ENCODE data around the gene WDFY1. TPM values are rescaled to one million over a fixed set of nuclear protein-coding genes. Genes with fewer than 3 reads are reported as not detected.
A peak's percentile ranks its signal among the peaks of the same experiment; 100 is the strongest.

The WDFY1 gene
- total and polyA plus RNA-seq, 9 donors: 24.7 to 39.5 (median 27.5) TPM

DNA sequence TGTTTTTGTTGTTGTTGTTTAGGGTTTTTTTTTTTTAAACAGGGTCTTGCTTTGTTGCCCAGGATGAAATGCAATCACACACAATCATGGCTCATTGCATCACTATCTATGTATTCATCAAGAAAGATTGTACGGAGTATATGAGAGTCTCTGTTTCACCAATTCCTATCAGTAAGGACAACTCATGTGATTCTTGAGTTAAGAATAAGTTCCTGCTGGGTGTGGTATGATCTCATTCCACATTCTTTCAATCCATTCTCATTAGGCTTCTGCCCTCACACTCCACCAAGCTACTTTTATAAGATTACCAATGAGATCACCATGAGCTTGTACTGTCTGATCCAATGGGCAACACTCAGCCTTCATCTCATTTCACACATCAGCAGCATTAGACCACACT, 98.6 kb downstream of the WDFY1 start:
- Histone ChIP-seq H3K4me3 (ENCODE audit: low read length) (no peak overlapping the region), H3K9me3 (replicated peaks; ENCODE audit: control insufficient read depth, low read depth, low read length) (no peaks in the 10 kb centered on the region), H3K27me3 (ENCODE audit: control insufficient read depth, insufficient read depth, low read length) (no peaks in the 10 kb centered on the region), H3K4me1 (ENCODE audit: control insufficient read depth, insufficient read depth, low read length) (no peaks in the 10 kb centered on the region), H3K27ac (ENCODE audit: low read length) (no peak overlapping the region), H3K36me3 (ENCODE audit: control insufficient read depth, insufficient read depth, low read length) (no peaks in the 10 kb centered on the region)
- WGBS (ENCODE audit: insufficient coverage): no CpG with 5 or more reads among the region's 1 CpG
- no peak for DNase-seq

DNA sequence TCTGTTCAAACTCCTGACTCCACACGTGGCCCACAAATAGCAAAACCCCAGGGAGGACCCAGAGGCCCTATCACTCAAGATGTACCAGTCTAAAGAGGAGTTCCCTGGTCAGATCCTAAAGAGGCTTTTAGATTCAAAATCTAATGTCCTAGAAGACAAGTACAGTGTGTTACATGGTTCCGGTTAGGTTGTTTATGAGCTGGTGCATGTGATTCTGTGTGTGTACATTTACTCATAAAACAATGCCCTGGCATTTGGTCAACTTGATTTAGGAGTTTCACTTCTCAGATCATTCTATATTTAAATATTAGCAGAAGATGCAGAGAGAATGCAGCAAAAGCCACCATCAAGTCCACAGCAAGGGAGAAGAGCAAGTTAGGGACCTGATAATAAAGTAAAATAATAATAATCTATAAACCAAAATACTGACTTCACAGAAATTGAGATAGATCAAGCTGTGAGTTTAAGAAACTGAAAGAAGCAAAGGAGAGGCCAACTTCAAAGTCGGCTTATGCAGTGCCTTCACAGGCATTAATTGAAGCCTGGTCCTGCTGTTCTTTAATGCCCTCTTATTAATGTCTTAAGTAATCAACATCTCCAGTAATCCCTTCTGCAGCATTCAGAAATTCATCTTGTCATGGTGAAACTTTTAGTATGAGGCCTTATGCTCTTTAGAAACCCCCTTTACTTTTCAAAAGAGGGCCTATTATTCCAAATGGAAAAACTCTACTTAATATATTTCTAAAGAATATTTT, 103.5 kb downstream of the WDFY1 start:
- peaks cover 4% of the 10 kb centered on the region for H3K4me1 ChIP-seq (ENCODE audit: control insufficient read depth, insufficient read depth, low read length)
- H3K27me3 ChIP-seq (ENCODE audit: control insufficient read depth, insufficient read depth, low read length): peaks cover 4% of the 10 kb centered on the region
- no peak for DNase-seq
- no peak overlapping the region for H3K27ac ChIP-seq (ENCODE audit: low read length)
- no peak overlapping the region for H3K4me3 ChIP-seq (ENCODE audit: low read length)
- no peaks in the 10 kb centered on the region for H3K36me3 ChIP-seq (ENCODE audit: control insufficient read depth, insufficient read depth, low read length)
- H3K9me3 ChIP-seq (replicated peaks; ENCODE audit: control insufficient read depth, low read depth, low read length): no peaks in the 10 kb centered on the region
- WGBS (ENCODE audit: insufficient coverage): no CpG with 5 or more reads among the region's 3 CpGs

DNA sequence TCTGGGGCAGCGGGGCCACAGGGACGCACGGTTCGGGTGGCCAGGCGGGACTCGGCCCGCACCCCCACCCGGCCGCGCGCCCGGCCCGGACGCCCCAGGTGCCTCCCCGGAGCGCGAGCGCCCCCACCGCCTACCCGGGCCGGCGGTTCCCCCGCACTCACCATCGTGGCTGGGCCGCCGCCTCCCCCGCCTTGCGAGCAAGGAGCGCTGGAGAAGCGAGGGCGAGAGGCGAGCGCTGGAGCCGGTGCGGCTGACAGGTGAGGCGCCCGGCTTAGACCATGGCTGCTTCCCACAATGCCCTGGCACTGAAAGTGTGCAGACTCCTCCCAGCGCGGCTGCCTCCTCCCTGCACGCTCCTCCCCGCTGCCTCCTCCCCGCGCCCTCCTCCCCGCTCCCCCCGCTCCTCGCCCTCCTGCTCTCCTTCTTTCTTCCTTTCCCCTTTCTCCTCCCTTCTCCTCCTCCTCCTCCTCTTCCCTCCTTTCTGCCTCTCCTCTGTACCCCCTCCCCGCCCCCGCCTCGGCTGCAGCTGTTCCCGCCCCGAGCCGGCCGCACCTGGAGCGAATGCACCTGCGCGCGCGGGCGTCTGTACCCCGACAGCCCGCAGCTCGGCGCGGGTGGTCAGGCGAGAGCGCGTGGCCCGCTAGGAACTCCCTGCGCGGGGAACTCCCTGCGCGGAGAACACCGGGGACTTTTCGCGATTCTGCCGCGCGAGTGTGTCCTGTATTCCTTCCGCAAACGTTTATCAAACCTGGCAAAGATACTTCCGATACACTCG, 107.7 kb downstream of the WDFY1 start, which contains the start of gene AP1S3:
Gene AP1S3 (minus strand): TSS at position 296 of the 775 bp plus-strand sequence. CDS start 132 bp downstream, at position 164.
- DNase-seq: peak; percentile 64
- H3K4me1 ChIP-seq (ENCODE audit: control insufficient read depth, insufficient read depth, low read length): peaks cover 6% of the 10 kb centered on the region
- peak within 1 kb of the TSS; percentile 32 for H3K4me3 ChIP-seq (ENCODE audit: low read length)
- H3K27ac ChIP-seq (ENCODE audit: low read length): no peak within 1 kb of the TSS
- 0% methylated on average over 77 of the region's 82 CpGs for WGBS (ENCODE audit: insufficient coverage)
- H3K27me3 ChIP-seq (ENCODE audit: control insufficient read depth, insufficient read depth, low read length): peaks cover 10% of the 10 kb centered on the region
- H3K36me3 ChIP-seq (ENCODE audit: control insufficient read depth, insufficient read depth, low read length): no peaks in the 10 kb centered on the region
- H3K9me3 ChIP-seq (replicated peaks; ENCODE audit: control insufficient read depth, low read depth, low read length): no peaks in the 10 kb centered on the region

DNA sequence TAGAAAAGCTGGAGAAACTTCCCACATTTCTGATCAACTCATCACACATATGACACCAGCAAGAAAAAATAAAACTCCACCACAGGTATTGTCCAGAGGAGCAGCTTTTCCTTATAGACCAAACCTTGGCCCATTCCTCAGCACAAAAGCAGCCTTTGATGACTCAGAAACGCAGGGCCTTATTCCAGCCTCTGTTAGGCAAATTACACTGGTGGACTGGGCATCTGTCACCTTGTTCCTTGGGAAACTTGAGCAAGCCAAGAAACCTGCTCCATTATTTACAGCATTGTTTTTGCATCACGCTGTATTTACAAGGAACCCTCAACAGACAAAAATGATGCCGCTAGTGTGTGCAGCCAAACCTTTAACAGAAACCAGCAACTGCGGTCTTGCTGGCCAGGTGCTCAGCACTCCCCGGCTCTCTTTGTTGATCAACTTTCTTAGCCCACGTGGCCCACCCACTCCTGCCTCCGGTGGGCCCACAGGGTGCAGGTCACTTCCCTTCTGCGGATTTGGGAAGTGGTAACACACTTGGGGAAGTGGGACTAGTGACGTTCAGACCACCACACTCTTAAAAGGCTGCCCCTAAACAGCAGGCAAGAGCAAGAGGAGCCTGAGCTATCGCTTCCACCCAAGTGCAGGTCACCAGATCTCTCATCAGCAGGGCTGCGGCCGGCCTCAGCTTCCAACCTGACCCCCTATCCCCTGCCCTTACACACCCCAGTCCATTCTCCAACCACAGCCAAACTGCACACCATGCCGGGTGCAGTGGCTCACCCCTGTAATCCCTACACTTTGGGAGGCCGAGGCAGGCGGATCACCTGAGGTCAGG, 109.2 kb downstream of the WDFY1 start:
- WGBS (ENCODE audit: insufficient coverage): 78% methylated on average over 9 of the region's 15 CpGs
- peaks cover 10% of the 10 kb centered on the region for H3K27me3 ChIP-seq (ENCODE audit: control insufficient read depth, insufficient read depth, low read length)
- H3K36me3 ChIP-seq (ENCODE audit: control insufficient read depth, insufficient read depth, low read length): no peaks in the 10 kb centered on the region
- DNase-seq: no peak
- H3K4me3 ChIP-seq (ENCODE audit: low read length): no peak overlapping the region
- no peaks in the 10 kb centered on the region for H3K9me3 ChIP-seq (replicated peaks; ENCODE audit: control insufficient read depth, low read depth, low read length)
- peaks cover 6% of the 10 kb centered on the region for H3K4me1 ChIP-seq (ENCODE audit: control insufficient read depth, insufficient read depth, low read length)
- H3K27ac ChIP-seq (ENCODE audit: low read length): no peak overlapping the region

DNA sequence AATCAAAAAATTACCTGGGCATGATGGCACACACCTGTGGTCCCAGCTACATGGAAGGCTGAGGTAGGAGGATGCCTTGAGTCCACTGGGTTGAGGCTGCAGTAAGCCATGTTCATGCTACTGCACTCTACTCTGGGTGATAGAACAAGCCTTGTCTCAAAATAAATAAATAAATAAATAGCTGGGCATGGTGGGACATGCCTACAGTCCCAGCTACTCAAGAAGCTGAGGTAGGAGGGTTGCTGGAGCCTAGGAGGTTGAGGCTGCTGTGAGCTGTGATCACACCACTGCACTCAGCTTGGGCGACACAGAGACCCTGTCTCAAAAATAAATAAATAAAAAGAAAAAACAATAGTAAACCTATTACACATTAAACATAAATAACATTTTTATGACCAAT, 110.7 kb downstream of the WDFY1 start:
- Histone ChIP-seq H3K27ac (ENCODE audit: low read length) (no peak overlapping the region), H3K9me3 (replicated peaks; ENCODE audit: control insufficient read depth, low read depth, low read length) (no peaks in the 10 kb centered on the region), H3K4me3 (ENCODE audit: low read length) (no peak overlapping the region), H3K27me3 (ENCODE audit: control insufficient read depth, insufficient read depth, low read length) (peaks cover 10% of the 10 kb centered on the region), H3K4me1 (ENCODE audit: control insufficient read depth, insufficient read depth, low read length) (peaks cover 6% of the 10 kb centered on the region), H3K36me3 (ENCODE audit: control insufficient read depth, insufficient read depth, low read length) (no peaks in the 10 kb centered on the region)
- WGBS (ENCODE audit: insufficient coverage): no CpG with 5 or more reads among the region's 1 CpG
- no peak for DNase-seq

DNA sequence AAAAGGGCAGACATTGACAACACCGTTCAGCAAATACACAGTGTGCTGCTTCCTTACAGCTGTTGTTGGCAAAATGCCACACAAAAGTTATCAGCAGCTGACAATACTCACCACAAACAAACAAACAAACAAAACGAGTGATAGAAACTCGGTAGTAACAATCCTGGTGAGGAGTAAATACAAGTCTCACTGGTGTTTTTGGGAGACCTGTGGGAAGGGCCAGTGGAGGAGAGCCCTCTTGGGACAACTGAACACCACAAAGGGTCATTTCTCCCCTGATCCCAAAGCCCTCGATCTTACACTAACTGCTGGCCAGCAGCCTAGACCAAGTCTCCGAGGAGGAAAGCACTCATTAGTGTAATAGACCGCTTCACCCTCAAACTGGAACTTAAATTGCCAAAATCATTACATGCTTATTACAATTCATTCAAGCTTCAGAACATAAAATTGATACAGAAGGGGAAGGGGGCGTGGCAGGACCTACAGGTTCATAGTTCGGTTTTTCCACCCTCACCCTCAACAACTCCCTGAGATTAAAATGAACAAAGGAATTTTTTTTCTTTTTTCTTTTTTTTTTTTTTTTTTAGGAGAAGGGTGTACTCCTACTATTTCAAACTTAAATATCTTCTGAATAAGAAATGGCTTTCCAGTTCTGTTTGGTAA, 112.8 kb downstream of the WDFY1 start:
- WGBS (ENCODE audit: insufficient coverage): no CpG with 5 or more reads among the region's 8 CpGs

DNA sequence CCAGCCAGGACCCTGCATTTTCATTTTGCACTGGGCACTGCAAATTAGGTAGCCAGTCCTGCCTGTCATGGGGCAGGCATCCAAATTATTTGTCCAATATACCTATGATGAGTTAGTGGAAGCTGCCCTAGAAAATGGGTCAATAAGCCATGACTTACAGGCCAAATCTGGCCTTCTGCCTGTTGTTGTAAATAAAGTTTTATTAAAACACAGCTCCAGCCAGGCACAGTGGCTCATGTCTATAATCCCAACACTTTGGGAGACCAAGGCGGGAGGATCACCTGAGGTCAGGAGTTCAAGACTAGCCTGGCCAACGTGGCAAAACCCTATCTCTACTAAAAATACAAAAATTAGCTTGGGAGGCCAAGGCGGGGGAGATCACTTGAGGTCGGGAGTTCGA, 116.0 kb downstream of the WDFY1 start:
- H3K4me3 ChIP-seq (ENCODE audit: low read length): no peak overlapping the region
- 100% methylated on average over 3 of the region's 5 CpGs for WGBS (ENCODE audit: insufficient coverage)

More for the DNA sequence above, 112.8 kb downstream of the WDFY1 start:
- no peaks in the 10 kb centered on the region for H3K36me3 ChIP-seq (ENCODE audit: control insufficient read depth, insufficient read depth, low read length)
- DNase-seq: peak; percentile 56
- H3K9me3 ChIP-seq (replicated peaks; ENCODE audit: control insufficient read depth, low read depth, low read length): no peaks in the 10 kb centered on the region
- peaks cover 6% of the 10 kb centered on the region for H3K4me1 ChIP-seq (ENCODE audit: control insufficient read depth, insufficient read depth, low read length)
- no peak overlapping the region for H3K4me3 ChIP-seq (ENCODE audit: low read length)
- H3K27me3 ChIP-seq (ENCODE audit: control insufficient read depth, insufficient read depth, low read length): peaks cover 10% of the 10 kb centered on the region
- H3K27ac ChIP-seq (ENCODE audit: low read length): no peak overlapping the region

DNA sequence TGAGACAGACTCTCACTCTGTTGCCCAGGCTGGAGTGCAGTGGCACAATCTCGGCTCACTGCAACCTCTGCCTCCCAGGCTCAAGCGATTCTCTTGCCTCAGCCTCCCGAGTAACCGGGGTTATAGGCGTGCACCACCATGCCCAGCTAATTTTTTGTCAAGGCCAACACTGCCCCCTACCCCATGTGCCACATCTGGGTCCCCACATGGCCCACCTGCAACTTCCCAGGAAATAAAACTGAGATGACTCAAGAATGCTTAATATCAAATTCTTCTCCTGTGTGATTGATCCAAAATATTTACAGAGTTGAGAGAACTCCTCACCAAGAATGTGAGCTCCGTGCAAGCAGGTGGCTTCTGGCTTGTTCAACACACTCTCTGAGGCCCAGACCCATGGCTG, 116.8 kb downstream of the WDFY1 start:
- no peaks in the 10 kb centered on the region for H3K4me1 ChIP-seq (ENCODE audit: control insufficient read depth, insufficient read depth, low read length)
- H3K9me3 ChIP-seq (replicated peaks; ENCODE audit: control insufficient read depth, low read depth, low read length): no peaks in the 10 kb centered on the region
- DNase-seq: no peak
- H3K27me3 ChIP-seq (ENCODE audit: control insufficient read depth, insufficient read depth, low read length): no peaks in the 10 kb centered on the region
- H3K36me3 ChIP-seq (ENCODE audit: control insufficient read depth, insufficient read depth, low read length): no peaks in the 10 kb centered on the region
- H3K4me3 ChIP-seq (ENCODE audit: low read length): no peak overlapping the region
- WGBS (ENCODE audit: insufficient coverage): 87% methylated on average over 5 of the region's 6 CpGs
- H3K27ac ChIP-seq (ENCODE audit: low read length): no peak overlapping the region

More for the DNA sequence above, 116.0 kb downstream of the WDFY1 start:
- H3K27me3 ChIP-seq (ENCODE audit: control insufficient read depth, insufficient read depth, low read length): no peaks in the 10 kb centered on the region
- no peaks in the 10 kb centered on the region for H3K4me1 ChIP-seq (ENCODE audit: control insufficient read depth, insufficient read depth, low read length)
- no peak for DNase-seq
- no peaks in the 10 kb centered on the region for H3K9me3 ChIP-seq (replicated peaks; ENCODE audit: control insufficient read depth, low read depth, low read length)
- no peaks in the 10 kb centered on the region for H3K36me3 ChIP-seq (ENCODE audit: control insufficient read depth, insufficient read depth, low read length)
- H3K27ac ChIP-seq (ENCODE audit: low read length): no peak overlapping the region

DNA sequence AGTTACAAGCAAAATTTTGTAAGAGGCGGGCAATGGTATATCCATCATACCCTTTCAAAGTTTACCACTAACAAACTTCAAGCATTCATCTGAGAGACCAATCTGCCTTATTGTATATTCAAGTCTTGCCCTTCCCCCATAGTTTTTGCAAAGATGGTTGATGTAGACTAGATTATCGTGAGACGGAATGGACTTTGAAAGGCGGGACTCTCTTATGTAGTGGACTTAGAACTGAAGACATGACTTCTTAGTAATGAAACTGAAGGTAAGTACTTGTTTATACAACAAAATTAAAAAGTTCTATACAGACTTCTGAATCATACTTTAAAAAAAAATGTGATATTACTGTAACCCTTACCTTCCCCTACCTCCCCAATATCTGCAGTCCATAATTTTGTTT, 118.1 kb downstream of the WDFY1 start:
- no peak for DNase-seq
- H3K4me3 ChIP-seq (ENCODE audit: low read length): no peak overlapping the region
- no peaks in the 10 kb centered on the region for H3K4me1 ChIP-seq (ENCODE audit: control insufficient read depth, insufficient read depth, low read length)
- WGBS (ENCODE audit: insufficient coverage): no CpG with 5 or more reads among the region's 4 CpGs
- no peaks in the 10 kb centered on the region for H3K9me3 ChIP-seq (replicated peaks; ENCODE audit: control insufficient read depth, low read depth, low read length)
- no peak overlapping the region for H3K27ac ChIP-seq (ENCODE audit: low read length)
- H3K36me3 ChIP-seq (ENCODE audit: control insufficient read depth, insufficient read depth, low read length): no peaks in the 10 kb centered on the region
- H3K27me3 ChIP-seq (ENCODE audit: control insufficient read depth, insufficient read depth, low read length): no peaks in the 10 kb centered on the region

All from muscle of leg (tissue), 11 donors.